ENCODE measurements around the gene SLC35A5. TPM values are rescaled to one million over a fixed set of nuclear protein-coding genes. Genes with fewer than 3 reads are reported as not detected.

SLC35A5 gene
- total and polyA plus RNA-seq, 2 experiments from 2014 or later: 16.7 to 38.3 TPM

- Histone ChIP-seq H3K9me3 (ENCODE audit: low read depth) (no peaks in the 10 kb centered on the region), H3K27ac (no peak overlapping the region), H3K4me3 (no peak overlapping the region), H3K4me1 (ENCODE audit: low read depth) (peaks cover 10% of the 10 kb centered on the region), H3K36me3 (no peaks in the 10 kb centered on the region), H3K27me3 (no peaks in the 10 kb centered on the region)
- DNase-seq (ENCODE audit: low read depth in 1 of 2, low spot score in 1 of 2): no peak
- TF ChIP-seq CTCF (IDR thresholded peaks at IDR 0.05; ENCODE audit: low read depth, low read length): no peak
Observed at GRCh38 chr3:112615989-112616731, 54.3 kb downstream of the SLC35A5 start.

GRCh38 chr3:112617285-112617684, 55.4 kb downstream of the SLC35A5 start:
- Histone ChIP-seq H3K27ac (no peak overlapping the region), H3K4me3 (no peak overlapping the region), H3K27me3 (no peaks in the 10 kb centered on the region), H3K9me3 (ENCODE audit: low read depth) (no peaks in the 10 kb centered on the region), H3K4me1 (ENCODE audit: low read depth) (peaks cover 3% of the 10 kb centered on the region), H3K36me3 (no peaks in the 10 kb centered on the region)
- DNase-seq (ENCODE audit: low read depth in 1 of 2, low spot score in 1 of 2): no peak
- no peak for TF ChIP-seq CTCF (IDR thresholded peaks at IDR 0.05; ENCODE audit: low read depth, low read length)

GRCh38 chr3:112619295-112619694, 57.5 kb downstream of the SLC35A5 start:
- Histone ChIP-seq H3K4me3 (no peak overlapping the region), H3K9me3 (ENCODE audit: low read depth) (no peaks in the 10 kb centered on the region), H3K36me3 (no peaks in the 10 kb centered on the region), H3K27me3 (no peaks in the 10 kb centered on the region), H3K27ac (no peak overlapping the region), H3K4me1 (ENCODE audit: low read depth) (peaks cover 12% of the 10 kb centered on the region)
- no peak for TF ChIP-seq CTCF (IDR thresholded peaks at IDR 0.05; ENCODE audit: low read depth, low read length)
- no peak for DNase-seq (ENCODE audit: low read depth in 1 of 2, low spot score in 1 of 2)

- H3K36me3 ChIP-seq: no peaks in the 10 kb centered on the region
- TF ChIP-seq CTCF (IDR thresholded peaks at IDR 0.05; ENCODE audit: low read depth, low read length): no peak
Observed at GRCh38 chr3:112623213-112623612, 61.4 kb downstream of the SLC35A5 start.

GRCh38 chr3:112623717-112624116, 61.9 kb downstream of the SLC35A5 start:
- no peak for TF ChIP-seq CTCF (IDR thresholded peaks at IDR 0.05; ENCODE audit: low read depth, low read length)
- H3K4me3 ChIP-seq: no peak overlapping the region
- peaks cover 37% of the 10 kb centered on the region for H3K4me1 ChIP-seq (ENCODE audit: low read depth)
- H3K9me3 ChIP-seq (ENCODE audit: low read depth): no peaks in the 10 kb centered on the region
- no peak overlapping the region for H3K27ac ChIP-seq
- no peaks in the 10 kb centered on the region for H3K27me3 ChIP-seq
- DNase-seq (ENCODE audit: low read depth in 1 of 2, low spot score in 1 of 2): no peak
- no peaks in the 10 kb centered on the region for H3K36me3 ChIP-seq

More at GRCh38 chr3:112623213-112623612, 61.4 kb downstream of the SLC35A5 start:
- DNase-seq (ENCODE audit: low read depth in 1 of 2, low spot score in 1 of 2): no peak
- Histone ChIP-seq H3K4me1 (ENCODE audit: low read depth) (peaks cover 37% of the 10 kb centered on the region), H3K4me3 (no peak overlapping the region), H3K27ac (no peak overlapping the region), H3K9me3 (ENCODE audit: low read depth) (no peaks in the 10 kb centered on the region), H3K27me3 (no peaks in the 10 kb centered on the region)

All from cardiac muscle cell (in vitro differentiated cells and primary cell).